K562 (cell line): ENCODE measurements around the gene PDZK1IP1. TPM values are rescaled to one million over a fixed set of nuclear protein-coding genes. Genes with fewer than 3 reads are reported as not detected.

Source experiments
- ARID4B ChIP-seq: sonication (generic); formaldehyde crosslinking; IDR thresholded peaks from 2 replicates; pipeline ENCODE4 v1.8.0; 2022; ENCODE audit warnings: mild to moderate bottlenecking, missing genetic modification reagents
- CBX3 ChIP-seq, 2 experiments: IDR thresholded peaks; 1 replicate in 1 of 2; 2 replicates in 1 of 2; pipeline ENCODE4 v1.6.1; 2012; ENCODE audit warnings: inconsistent platforms in 2 of 2, low read length in 2 of 2, borderline replicate concordance in 1 of 2, control low read depth in 1 of 2
- FOXP1 ChIP-seq: sonication (generic); formaldehyde crosslinking; IDR thresholded peaks from 2 replicates; pipeline ENCODE4 v1.8.0; 2022; ENCODE audit warnings: mild to moderate bottlenecking, missing genetic modification reagents
- LARP7 ChIP-seq: fragments of 450-650 bp; IDR thresholded peaks from 2 replicates; pipeline ENCODE4 v1.6.1; 2016
- MCM5 ChIP-seq: fragments of 450-650 bp; IDR thresholded peaks from 2 replicates; pipeline ENCODE4 v1.6.1; 2016; ENCODE audit warnings: low read depth
- MEIS2 ChIP-seq: fragments of 450-650 bp; IDR thresholded peaks from 2 replicates; pipeline ENCODE4 v1.6.1; 2014; ENCODE audit warnings: mild to moderate bottlenecking; ENCODE audit not compliant: partially characterized antibody
- NELFE ChIP-seq: IDR thresholded peaks from 2 replicates; pipeline ENCODE4 v1.6.1; 2011; ENCODE audit warnings: mild to moderate bottlenecking; ENCODE audit not compliant: insufficient read depth, insufficient read length
- NEUROD1 ChIP-seq: fragments of 150-350 bp; IDR thresholded peaks from 2 replicates; pipeline ENCODE4 v1.6.1; 2014; ENCODE audit warnings: borderline replicate concordance, low read length, low read depth; ENCODE audit not compliant: partially characterized antibody
- PHTF2 ChIP-seq: fragments of 250-450 bp; sonication (Bioruptor Pico); IDR thresholded peaks from 2 replicates; pipeline ENCODE4 v1.5.0; 2021; ENCODE audit warnings: mild to moderate bottlenecking
- POLR2G ChIP-seq: fragments of 200-400 bp; formaldehyde crosslinking; IDR thresholded peaks from 2 replicates; pipeline ENCODE4 v1.6.1; 2017; ENCODE audit warnings: low read depth, mild to moderate bottlenecking, antibody characterized with exemption, low read length, moderate library complexity
- PRDM10 ChIP-seq: fragments of 450-650 bp; IDR thresholded peaks from 2 replicates; pipeline ENCODE4 v1.6.1; 2018; ENCODE audit not compliant: partially characterized antibody
- RB1 ChIP-seq: fragments of 450-650 bp; IDR thresholded peaks from 2 replicates; pipeline ENCODE4 v1.6.1; 2017; ENCODE audit warnings: low read depth, mild to moderate bottlenecking
- SRF ChIP-seq, 2 experiments: fragments of 250-450, 450-650 bp in 1 of 2; sonication (Bioruptor Pico) in 1 of 2; sonication (generic) in 1 of 2; formaldehyde crosslinking; IDR thresholded peaks; 2 replicates each; pipeline versions ENCODE4 v1.5.0 to v1.5.1; 2020 to 2022; ENCODE audit warnings: mild to moderate bottlenecking in 1 of 2, missing genetic modification reagents in 1 of 2
- WHSC1 ChIP-seq: IDR thresholded peaks from one replicate; pipeline ENCODE4 v1.6.1; 2012; ENCODE audit warnings: low read length, control low read depth, inconsistent platforms
- ZC3H11A ChIP-seq: IDR thresholded peaks from 2 replicates; pipeline ENCODE4 v1.6.1; 2012; ENCODE audit warnings: low read depth, low read length, improper control_type of control experiment
- ZNF695 ChIP-seq: fragments of 450-650 bp; formaldehyde crosslinking; IDR thresholded peaks from 2 replicates; pipeline ENCODE4 v1.4.0; 2020; ENCODE audit warnings: mild to moderate bottlenecking, moderate library complexity
- ZNF780A ChIP-seq: fragments of 250-450 bp; sonication (Bioruptor Pico); IDR thresholded peaks from 2 replicates; pipeline ENCODE4 v1.5.0; 2021; ENCODE audit warnings: mild to moderate bottlenecking
- polyA plus RNA-seq, 8 experiments: library from polyadenylated mRNA; depleted of rRNA in 4 of 8; stranded (reverse) in 5 of 8; unstranded in 3 of 8; fragments of >200 nt; fragmentation: Nextera tagmentation in 2 of 8; fragmentation: Illumina TruSeq in 1 of 8; extraction: Ambion mirVana in 2 of 8; extraction: Trizol in 1 of 8; gene quantifications; 2 replicates each; pipeline versions ENCODE4 v1.2.1 to v1.2.3, GENCODE V29; 2011 to 2014; ENCODE audit warnings: inconsistent platforms in 1 of 8, missing spikeins in 1 of 8
- total RNA-seq, 7 experiments: library from RNA; depleted of rRNA in 6 of 7; stranded (reverse); fragments of >200 nt in 6 of 7; fragmentation: Illumina TruSeq in 2 of 7; extraction: Trizol in 2 of 7; gene quantifications; 2 replicates each; pipeline versions ENCODE4 v1.2.1 to v1.2.3, GENCODE V29; 2011 to 2021; ENCODE audit warnings: low replicate concordance in 1 of 7
- TF ChIP-seq, protein P1 (sequence below): IDR thresholded peaks from 2 replicates; pipeline ENCODE4 v1.6.1; 2014; ENCODE audit warnings: antibody characterized with exemption
- TF ChIP-seq, protein P2 (sequence below): fragments of 450-650 bp; IDR thresholded peaks from 2 replicates; pipeline ENCODE4 v1.6.1; 2017; ENCODE audit warnings: mild to moderate bottlenecking, moderate library complexity

PDZK1IP1 gene
- total and polyA plus RNA-seq, 9 of the 15 experiments (the other 6 are each of a cell fraction or from before 2014, with no cell fraction given), result 0.17 to 0.68 (median 0.53) TPM; not detected in 2

DNA sequence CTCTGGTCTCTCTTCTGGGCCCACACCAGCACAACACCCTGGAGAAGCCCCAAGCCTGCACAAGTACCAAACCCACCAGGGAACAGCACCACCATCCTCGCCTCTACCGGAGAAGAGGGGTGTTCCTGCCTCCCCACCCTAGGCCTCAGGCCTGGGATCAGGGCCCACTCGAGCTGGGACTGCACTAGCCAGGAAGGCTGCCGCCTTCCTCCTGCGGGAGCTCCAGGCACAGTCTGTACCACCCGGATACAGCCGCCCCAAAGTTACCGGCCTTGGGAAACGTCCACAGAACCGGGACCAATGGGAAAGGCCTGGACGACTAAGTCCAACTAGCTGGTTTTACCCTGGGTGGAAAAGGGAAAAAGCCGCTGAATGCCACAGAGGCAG, 38.8 kb upstream of the PDZK1IP1 start (continued):
- TF ChIP-seq PRDM10 (peak; percentile 79), NEUROD1 (peak; percentile 11), ZNF695 (CRISPR knock-in tag) (no peak), MEIS2 (no peak), MCM5 (no peak), ARID4B (0 out of 2 replicates have a peak, but pooled peaks have one; percentile 40), NELFE (no peak), POLR2G (peak; percentile 62), WHSC1 (no peak), LARP7 (0 out of 2 replicates have a peak, but pooled peaks have one; percentile 10), RB1 (no peak), SRF (CRISPR knock-in tag; IDR thresholded peaks at IDR 0.05) (0 out of 4 replicates have a peak, but pooled peaks of 1 of the 2 experiments have one; percentile 19), CBX3 (IDR thresholded peaks at IDR 0.05; ENCODE audit: borderline replicate concordance in 1 of 2, low read length in 2 of 2) (no peak), ZNF780A (CRISPR knock-in tag) (no peak), FOXP1 (CRISPR knock-in tag) (no peak), PHTF2 (no peak), ZC3H11A (no peak)
- TF ChIP-seq, protein P1, sequence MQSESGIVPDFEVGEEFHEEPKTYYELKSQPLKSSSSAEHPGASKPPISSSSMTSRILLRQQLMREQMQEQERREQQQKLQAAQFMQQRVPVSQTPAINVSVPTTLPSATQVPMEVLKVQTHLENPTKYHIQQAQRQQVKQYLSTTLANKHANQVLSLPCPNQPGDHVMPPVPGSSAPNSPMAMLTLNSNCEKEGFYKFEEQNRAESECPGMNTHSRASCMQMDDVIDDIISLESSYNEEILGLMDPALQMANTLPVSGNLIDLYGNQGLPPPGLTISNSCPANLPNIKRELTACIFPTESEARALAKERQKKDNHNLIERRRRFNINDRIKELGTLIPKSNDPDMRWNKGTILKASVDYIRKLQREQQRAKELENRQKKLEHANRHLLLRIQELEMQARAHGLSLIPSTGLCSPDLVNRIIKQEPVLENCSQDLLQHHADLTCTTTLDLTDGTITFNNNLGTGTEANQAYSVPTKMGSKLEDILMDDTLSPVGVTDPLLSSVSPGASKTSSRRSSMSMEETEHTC, result no peak
- TF ChIP-seq, protein P2, sequence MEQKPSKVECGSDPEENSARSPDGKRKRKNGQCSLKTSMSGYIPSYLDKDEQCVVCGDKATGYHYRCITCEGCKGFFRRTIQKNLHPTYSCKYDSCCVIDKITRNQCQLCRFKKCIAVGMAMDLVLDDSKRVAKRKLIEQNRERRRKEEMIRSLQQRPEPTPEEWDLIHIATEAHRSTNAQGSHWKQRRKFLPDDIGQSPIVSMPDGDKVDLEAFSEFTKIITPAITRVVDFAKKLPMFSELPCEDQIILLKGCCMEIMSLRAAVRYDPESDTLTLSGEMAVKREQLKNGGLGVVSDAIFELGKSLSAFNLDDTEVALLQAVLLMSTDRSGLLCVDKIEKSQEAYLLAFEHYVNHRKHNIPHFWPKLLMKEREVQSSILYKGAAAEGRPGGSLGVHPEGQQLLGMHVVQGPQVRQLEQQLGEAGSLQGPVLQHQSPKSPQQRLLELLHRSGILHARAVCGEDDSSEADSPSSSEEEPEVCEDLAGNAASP, result no peak
